Suprapubic skin (tissue), 4 donors: ENCODE results near the gene GIT2. TPM values are rescaled to one million over a fixed set of nuclear protein-coding genes. Genes with fewer than 3 reads are reported as not detected.

Experiments
- DNase-seq, 2 donors: peaks; one replicate each; pipeline ENCODE4 v3.0.0-alpha.2; 2019; ENCODE audit warnings: low spot score in 2 of 2
- H3K27ac ChIP-seq: fragments of 200-600 bp; sonication (generic); one replicate; pipeline ENCODE4 v1.5.1; 2019
- H3K27me3 ChIP-seq: fragments of 200-600 bp; sonication (generic); one replicate; pipeline ENCODE4 v1.5.1; 2019
- H3K36me3 ChIP-seq: fragments of 200-600 bp; sonication (generic); one replicate; pipeline ENCODE4 v1.5.1; 2019
- H3K4me1 ChIP-seq: fragments of 200-600 bp; sonication (generic); one replicate; pipeline ENCODE4 v1.5.1; 2019
- H3K4me3 ChIP-seq: fragments of 200-600 bp; sonication (generic); one replicate; pipeline ENCODE4 v1.5.1; 2019; ENCODE audit warnings: mild to moderate bottlenecking
- H3K9me3 ChIP-seq: fragments of 200-600 bp; sonication (generic); one replicate; pipeline ENCODE4 v1.5.1; 2019
- EP300 ChIP-seq: sonication (generic); formaldehyde crosslinking; IDR thresholded peaks from one replicate; pipeline ENCODE4 v1.6.1; 2017; ENCODE audit warnings: antibody characterized with exemption
- POLR2A ChIP-seq, 2 donors: fragments of 450-650 bp; IDR thresholded peaks; one replicate each; pipeline ENCODE4 v1.6.1; 2017; ENCODE audit warnings: antibody characterized with exemption in 2 of 2, mild to moderate bottlenecking in 2 of 2, moderate library complexity in 2 of 2
- POLR2AphosphoS5 ChIP-seq, 3 donors: sonication (generic); formaldehyde crosslinking; IDR thresholded peaks; one replicate each; pipeline ENCODE4 v1.6.1; 2017; ENCODE audit warnings: antibody characterized with exemption in 3 of 3
- whole genome bisulfite sequencing: methylation state at CpG from one replicate; pipeline ENCODE4 v1.1.5; 2018; 5-methylcytosine and 5-hydroxymethylcytosine counted together
- total RNA-seq, 4 donors: library from RNA; depleted of rRNA; stranded (reverse); fragments of >200 nt; gene quantifications; one replicate each; pipeline ENCODE4 v1.1.0, GENCODE V29; 2016
- TF ChIP-seq, protein P1 (sequence below), 2 donors: fragments of 200-600 bp in 1 of 2; fragments of 450-650 bp in 1 of 2; sonication (generic) in 1 of 2; IDR thresholded peaks; one replicate each; pipeline ENCODE4 v1.5.1; 2016 to 2019; ENCODE audit warnings: antibody characterized with exemption in 2 of 2, mild to moderate bottlenecking in 1 of 2, moderate library complexity in 1 of 2

GIT2 gene
- total RNA-seq, 4 donors from 2014 or later = 19.4 to 60.6 (median 35.0) TPM

DNA sequence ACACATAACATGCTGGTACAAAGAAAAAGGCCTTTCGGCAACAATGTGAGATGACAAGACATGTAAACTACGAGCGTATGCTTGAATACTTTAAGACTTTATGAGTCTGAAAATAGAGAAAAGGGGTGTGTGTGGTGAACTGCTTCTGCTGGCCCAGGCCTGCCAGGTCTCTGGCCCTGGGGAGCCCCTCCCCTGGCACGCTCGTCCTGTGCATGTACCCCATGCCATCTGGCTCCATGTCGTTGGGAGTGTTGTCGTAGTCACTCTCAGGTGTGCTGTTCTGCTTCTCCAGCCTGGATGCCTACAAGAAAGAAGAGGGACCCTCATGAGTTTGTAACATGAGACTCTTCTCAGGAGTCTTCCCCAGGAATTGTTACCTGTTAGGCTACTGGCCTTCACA, 57.2 kb downstream of the GIT2 start:
- Histone ChIP-seq H3K4me1 (no peaks in the 10 kb centered on the region), H3K9me3 (no peaks in the 10 kb centered on the region), H3K36me3 (peaks cover 51% of the 10 kb centered on the region), H3K4me3 (no peak overlapping the region), H3K27me3 (no peaks in the 10 kb centered on the region), H3K27ac (no peak overlapping the region)
- 64% methylated on average over 7 of the region's 7 CpGs for WGBS
- no peak for TF ChIP-seq EP300
- no peak for TF ChIP-seq POLR2AphosphoS5 (IDR thresholded peaks at IDR 0.05)
- no peak for TF ChIP-seq POLR2A (IDR thresholded peaks at IDR 0.05)
- TF ChIP-seq, protein P1, sequence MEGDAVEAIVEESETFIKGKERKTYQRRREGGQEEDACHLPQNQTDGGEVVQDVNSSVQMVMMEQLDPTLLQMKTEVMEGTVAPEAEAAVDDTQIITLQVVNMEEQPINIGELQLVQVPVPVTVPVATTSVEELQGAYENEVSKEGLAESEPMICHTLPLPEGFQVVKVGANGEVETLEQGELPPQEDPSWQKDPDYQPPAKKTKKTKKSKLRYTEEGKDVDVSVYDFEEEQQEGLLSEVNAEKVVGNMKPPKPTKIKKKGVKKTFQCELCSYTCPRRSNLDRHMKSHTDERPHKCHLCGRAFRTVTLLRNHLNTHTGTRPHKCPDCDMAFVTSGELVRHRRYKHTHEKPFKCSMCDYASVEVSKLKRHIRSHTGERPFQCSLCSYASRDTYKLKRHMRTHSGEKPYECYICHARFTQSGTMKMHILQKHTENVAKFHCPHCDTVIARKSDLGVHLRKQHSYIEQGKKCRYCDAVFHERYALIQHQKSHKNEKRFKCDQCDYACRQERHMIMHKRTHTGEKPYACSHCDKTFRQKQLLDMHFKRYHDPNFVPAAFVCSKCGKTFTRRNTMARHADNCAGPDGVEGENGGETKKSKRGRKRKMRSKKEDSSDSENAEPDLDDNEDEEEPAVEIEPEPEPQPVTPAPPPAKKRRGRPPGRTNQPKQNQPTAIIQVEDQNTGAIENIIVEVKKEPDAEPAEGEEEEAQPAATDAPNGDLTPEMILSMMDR (IDR thresholded peaks at IDR 0.05) = no peak
- no peak for DNase-seq

DNA sequence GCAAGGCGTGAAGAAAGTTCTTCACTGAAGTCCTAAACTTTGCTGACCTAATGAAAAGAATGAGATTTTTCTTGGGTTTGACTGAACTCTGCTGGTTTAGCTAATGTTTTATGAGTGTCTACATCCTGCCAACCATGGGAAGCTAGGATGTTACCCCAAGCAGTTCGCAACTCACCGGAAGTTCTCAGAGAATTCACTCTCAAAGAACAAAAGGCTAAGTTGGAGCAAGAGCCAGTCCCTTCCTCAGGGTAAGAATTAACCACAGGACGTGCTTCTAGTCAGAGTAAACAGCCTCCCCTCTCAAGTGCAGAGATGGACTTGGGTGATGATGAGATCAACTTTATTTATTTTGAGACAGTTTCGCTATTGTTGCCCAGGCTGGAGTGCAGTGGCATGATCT, 58.8 kb downstream of the GIT2 start:
- DNase-seq = no peak
- H3K27me3 ChIP-seq = no peaks in the 10 kb centered on the region
- H3K4me1 ChIP-seq = no peaks in the 10 kb centered on the region
- H3K27ac ChIP-seq = no peak overlapping the region
- TF ChIP-seq EP300 (no peak), POLR2A (IDR thresholded peaks at IDR 0.05) (no peak), POLR2AphosphoS5 (IDR thresholded peaks at IDR 0.05) (no peak)
- TF ChIP-seq, protein P1 (IDR thresholded peaks at IDR 0.05) = no peak
- H3K4me3 ChIP-seq = no peak overlapping the region
- H3K9me3 ChIP-seq = no peaks in the 10 kb centered on the region
- peaks cover 62% of the 10 kb centered on the region for H3K36me3 ChIP-seq
- WGBS = 73% methylated on average over 5 of the region's 5 CpGs

DNA sequence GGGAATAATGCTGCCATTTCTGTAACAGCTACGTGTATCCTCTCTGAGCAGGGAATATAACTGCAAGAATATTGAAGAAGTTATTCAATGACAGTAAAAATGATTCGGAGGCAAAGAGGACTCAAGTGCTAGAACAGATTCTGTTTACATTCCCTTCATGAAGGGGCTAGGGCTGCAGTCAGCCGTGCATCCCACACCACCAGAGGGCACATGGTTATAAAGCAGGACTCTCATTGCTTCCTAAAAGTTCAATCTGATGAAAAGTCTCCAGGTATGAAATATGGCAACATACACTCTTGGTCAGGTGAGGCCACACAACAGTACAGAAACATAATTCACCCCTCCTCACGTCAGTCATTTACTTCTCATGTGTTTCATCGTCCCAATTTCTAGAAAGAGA, 62.1 kb downstream of the GIT2 start:
- TF ChIP-seq, protein P1 (IDR thresholded peaks at IDR 0.05) = no peak
- TF ChIP-seq POLR2AphosphoS5 (IDR thresholded peaks at IDR 0.05) = no peak
- no peak for TF ChIP-seq POLR2A (IDR thresholded peaks at IDR 0.05)
- TF ChIP-seq EP300 = no peak
- no peaks in the 10 kb centered on the region for H3K4me1 ChIP-seq
- no peaks in the 10 kb centered on the region for H3K27me3 ChIP-seq
- DNase-seq = no peak
- no peak overlapping the region for H3K27ac ChIP-seq
- H3K9me3 ChIP-seq = no peaks in the 10 kb centered on the region
- H3K36me3 ChIP-seq = peaks cover 82% of the 10 kb centered on the region
- H3K4me3 ChIP-seq = no peak overlapping the region
- WGBS = 83% methylated on average over 5 of the region's 5 CpGs

DNA sequence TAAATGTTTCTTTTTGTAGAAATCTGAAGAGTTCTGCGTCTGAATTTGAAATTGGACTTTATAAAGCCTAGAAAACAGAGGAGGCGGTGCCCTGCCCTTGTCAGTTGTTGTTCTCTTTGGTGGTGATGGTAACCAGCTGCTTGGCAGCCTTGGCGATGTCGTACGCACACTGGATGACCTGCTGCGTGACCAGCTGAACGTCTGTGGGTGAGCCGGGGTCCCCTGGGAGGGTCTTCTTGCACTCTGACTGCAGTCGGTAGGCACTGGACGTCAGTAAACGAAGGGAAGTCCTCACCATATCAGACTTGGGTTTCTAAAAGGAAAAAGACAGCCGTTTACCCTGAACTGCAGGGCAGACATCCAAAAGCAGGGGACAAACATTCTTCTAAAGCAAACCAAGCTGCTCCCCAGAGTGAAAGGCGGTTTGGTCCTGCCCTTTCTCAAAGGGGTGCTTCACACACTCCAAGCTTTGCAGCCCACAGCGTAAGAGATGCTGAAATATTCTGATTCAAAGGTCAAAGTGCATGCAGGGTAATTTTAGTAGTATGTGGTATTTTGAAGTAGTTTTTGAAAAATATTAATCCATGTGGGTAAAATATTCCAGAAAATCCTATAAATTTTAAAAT, 63.2 kb downstream of the GIT2 start:
- H3K9me3 ChIP-seq = no peaks in the 10 kb centered on the region
- H3K4me3 ChIP-seq = no peak overlapping the region
- no peaks in the 10 kb centered on the region for H3K4me1 ChIP-seq
- no peak for DNase-seq
- WGBS = 75% methylated on average over 14 of the region's 14 CpGs
- H3K36me3 ChIP-seq = peaks cover 72% of the 10 kb centered on the region
- no peak overlapping the region for H3K27ac ChIP-seq
- H3K27me3 ChIP-seq = no peaks in the 10 kb centered on the region
- TF ChIP-seq EP300 (no peak), POLR2AphosphoS5 (IDR thresholded peaks at IDR 0.05) (no peak), POLR2A (IDR thresholded peaks at IDR 0.05) (no peak)

- no peak overlapping the region for H3K4me3 ChIP-seq
- H3K4me1 ChIP-seq = no peaks in the 10 kb centered on the region
- H3K36me3 ChIP-seq = peaks cover 55% of the 10 kb centered on the region
- no peaks in the 10 kb centered on the region for H3K27me3 ChIP-seq
- H3K9me3 ChIP-seq = no peaks in the 10 kb centered on the region
- DNase-seq = no peak
- TF ChIP-seq, protein P1 (IDR thresholded peaks at IDR 0.05) = no peak
- no peak for TF ChIP-seq POLR2A (IDR thresholded peaks at IDR 0.05)
- TF ChIP-seq POLR2AphosphoS5 (IDR thresholded peaks at IDR 0.05) = no peak
- TF ChIP-seq EP300 = no peak
- 90% methylated on average over 5 of the region's 5 CpGs for WGBS
- no peak overlapping the region for H3K27ac ChIP-seq
Observed at GRCh38 chr12:109931143-109931542, 65.0 kb downstream of the GIT2 start.
